Thoracic aorta (tissue), 2 donors: ENCODE measurements around the gene NDUFC2. TPM values are rescaled to one million over a fixed set of nuclear protein-coding genes. Genes with fewer than 3 reads are reported as not detected.
"Not testable (repeated sequence)": the region's sequence is repeated elsewhere in the genome, so short reads cannot be mapped to it uniquely, and the experiment has no call there.

Experiments
- ATAC-seq: fragments of 150-250 bp; one replicate; pipeline ENCODE4 v1.8.0; 2017; ENCODE audit warnings: low read depth; ENCODE audit not compliant: insufficient number of reproducible peaks, low FRiP score
- DNase-seq: peaks from one replicate; pipeline ENCODE4 v3.0.0-alpha.2; 2020; ENCODE audit warnings: low spot score
- H3K27ac ChIP-seq, 2 donors: fragments of 200-600 bp; sonication (generic); 1 replicate in 1 of 2; 2 replicates in 1 of 2; pipeline ENCODE4 v1.5.1; 2016; ENCODE audit warnings: mild to moderate bottlenecking in 2 of 2, moderate library complexity in 2 of 2
- H3K27me3 ChIP-seq: fragments of 200-600 bp; sonication (generic); replicated peaks from 2 replicates; pipeline ENCODE4 v1.6.0; 2016; ENCODE audit warnings: mild to moderate bottlenecking; ENCODE audit not compliant: insufficient read depth
- H3K36me3 ChIP-seq: fragments of 200-600 bp; sonication (generic); one replicate; pipeline ENCODE4 v1.5.1; 2016
- H3K4me1 ChIP-seq, 2 donors: fragments of 200-600 bp; sonication (generic); 1 replicate in 1 of 2; 2 replicates in 1 of 2; pipeline versions ENCODE4 v1.5.1 to v1.6.0; 2016; ENCODE audit warnings: low read depth in 2 of 2, mild to moderate bottlenecking in 1 of 2; ENCODE audit not compliant: control insufficient read depth in 1 of 2
- H3K4me3 ChIP-seq: fragments of 200-600 bp; sonication (generic); 2 replicates; pipeline ENCODE4 v1.5.1; 2016; ENCODE audit warnings: mild to moderate bottlenecking
- H3K9me3 ChIP-seq: fragments of 200-600 bp; sonication (generic); 2 replicates; pipeline ENCODE4 v1.5.1; 2016
- total RNA-seq, 2 donors: library from RNA; depleted of rRNA; stranded (reverse); fragments of >200 nt; gene quantifications; one replicate each; pipeline versions ENCODE4 v1.1.0 to v1.2.3, GENCODE V29; 2016
- TF ChIP-seq, protein P1 (sequence below): fragments of 200-600 bp; sonication (generic); IDR thresholded peaks from one replicate; pipeline ENCODE4 v1.5.1; 2019; ENCODE audit warnings: antibody characterized with exemption

The NDUFC2 gene
- total RNA-seq, 2 donors from 2014 or later = 42.4 to 62.0 TPM

DNA sequence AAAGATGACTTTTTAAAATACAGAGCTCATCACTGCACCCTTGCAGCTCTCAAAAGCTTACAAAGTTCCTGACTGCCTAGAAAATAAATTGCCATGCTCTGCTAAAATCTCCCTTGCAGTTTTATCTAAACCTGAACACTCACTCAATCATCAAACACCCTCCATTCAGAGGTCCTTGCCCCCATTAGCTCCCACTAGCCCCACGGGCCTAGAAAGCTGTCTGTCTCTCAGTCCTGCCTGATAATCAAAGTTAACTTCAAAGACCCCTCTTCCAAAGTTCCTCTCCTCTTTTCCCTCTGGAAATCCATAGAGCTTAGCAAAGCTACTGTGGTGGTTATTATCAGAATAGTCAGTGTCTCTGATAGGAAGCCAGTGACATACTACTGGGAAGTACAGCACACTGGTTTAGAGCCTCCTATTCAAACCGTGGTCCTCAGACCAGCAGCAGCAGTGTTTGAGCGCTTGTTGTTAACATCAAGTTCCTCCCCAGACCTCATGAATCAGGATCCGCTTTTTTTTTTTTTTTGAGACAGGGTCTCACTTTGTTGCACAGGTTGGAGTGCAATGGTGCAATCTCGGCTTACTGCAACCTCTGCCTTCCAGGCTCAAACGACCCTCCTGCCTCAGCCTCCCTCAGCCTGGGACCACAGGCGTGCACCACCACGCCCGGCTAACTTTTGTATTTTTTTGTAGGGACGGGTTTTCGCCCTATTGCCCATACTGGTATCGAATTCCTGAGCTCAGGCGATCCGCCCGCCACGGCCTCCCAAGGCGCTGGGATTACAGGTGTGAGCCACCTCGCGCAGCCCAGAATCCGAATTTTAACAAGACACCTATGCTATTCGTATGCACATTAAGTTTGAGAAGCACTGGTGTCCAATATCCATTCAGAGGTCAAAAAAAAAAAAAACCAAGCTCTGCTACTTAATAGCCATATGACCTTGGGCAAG is 1.2 kb downstream of the NDUFC2 start:
- Histone ChIP-seq H3K9me3 (no peaks in the 10 kb centered on the region), H3K27ac (no peak overlapping the region), H3K4me3 (peak overlapping the region; percentile 93), H3K36me3 (no peaks in the 10 kb centered on the region), H3K4me1 (peaks cover 25 to 43% of the 10 kb centered on the region in 2 donors), H3K27me3 (no peaks in the 10 kb centered on the region)
- DNase-seq = no peak
- TF ChIP-seq, protein P1, sequence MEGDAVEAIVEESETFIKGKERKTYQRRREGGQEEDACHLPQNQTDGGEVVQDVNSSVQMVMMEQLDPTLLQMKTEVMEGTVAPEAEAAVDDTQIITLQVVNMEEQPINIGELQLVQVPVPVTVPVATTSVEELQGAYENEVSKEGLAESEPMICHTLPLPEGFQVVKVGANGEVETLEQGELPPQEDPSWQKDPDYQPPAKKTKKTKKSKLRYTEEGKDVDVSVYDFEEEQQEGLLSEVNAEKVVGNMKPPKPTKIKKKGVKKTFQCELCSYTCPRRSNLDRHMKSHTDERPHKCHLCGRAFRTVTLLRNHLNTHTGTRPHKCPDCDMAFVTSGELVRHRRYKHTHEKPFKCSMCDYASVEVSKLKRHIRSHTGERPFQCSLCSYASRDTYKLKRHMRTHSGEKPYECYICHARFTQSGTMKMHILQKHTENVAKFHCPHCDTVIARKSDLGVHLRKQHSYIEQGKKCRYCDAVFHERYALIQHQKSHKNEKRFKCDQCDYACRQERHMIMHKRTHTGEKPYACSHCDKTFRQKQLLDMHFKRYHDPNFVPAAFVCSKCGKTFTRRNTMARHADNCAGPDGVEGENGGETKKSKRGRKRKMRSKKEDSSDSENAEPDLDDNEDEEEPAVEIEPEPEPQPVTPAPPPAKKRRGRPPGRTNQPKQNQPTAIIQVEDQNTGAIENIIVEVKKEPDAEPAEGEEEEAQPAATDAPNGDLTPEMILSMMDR = no peak
- ATAC-seq = no peak

DNA sequence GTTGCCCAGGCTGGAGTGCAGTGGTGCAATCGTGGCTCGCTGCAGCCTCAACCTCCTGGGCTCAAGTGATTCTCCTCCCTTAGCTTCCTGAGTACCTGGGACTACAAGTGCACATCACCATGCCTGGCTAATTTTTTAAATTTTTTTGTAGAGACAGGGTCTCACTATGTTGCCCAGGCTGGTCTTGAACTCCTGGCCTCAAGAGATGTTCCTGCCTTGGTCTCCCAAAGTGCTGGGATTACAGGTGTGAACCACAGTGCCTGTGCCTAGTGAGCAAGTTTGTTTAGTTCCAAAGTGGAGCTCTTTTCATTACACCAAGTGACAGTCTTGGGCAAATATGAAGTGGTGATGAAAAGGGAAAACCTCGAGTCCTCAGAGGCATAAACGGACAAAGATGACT is 2.1 kb downstream of the NDUFC2 start:
- not testable (repeated sequence) for H3K36me3 ChIP-seq, H3K27me3 ChIP-seq, H3K27ac ChIP-seq, ATAC-seq, H3K9me3 ChIP-seq, DNase-seq
- H3K4me3 ChIP-seq = peak overlapping the region; percentile 93
- peaks cover 25 to 43% of the 10 kb centered on the region in 2 donors for H3K4me1 ChIP-seq

DNA sequence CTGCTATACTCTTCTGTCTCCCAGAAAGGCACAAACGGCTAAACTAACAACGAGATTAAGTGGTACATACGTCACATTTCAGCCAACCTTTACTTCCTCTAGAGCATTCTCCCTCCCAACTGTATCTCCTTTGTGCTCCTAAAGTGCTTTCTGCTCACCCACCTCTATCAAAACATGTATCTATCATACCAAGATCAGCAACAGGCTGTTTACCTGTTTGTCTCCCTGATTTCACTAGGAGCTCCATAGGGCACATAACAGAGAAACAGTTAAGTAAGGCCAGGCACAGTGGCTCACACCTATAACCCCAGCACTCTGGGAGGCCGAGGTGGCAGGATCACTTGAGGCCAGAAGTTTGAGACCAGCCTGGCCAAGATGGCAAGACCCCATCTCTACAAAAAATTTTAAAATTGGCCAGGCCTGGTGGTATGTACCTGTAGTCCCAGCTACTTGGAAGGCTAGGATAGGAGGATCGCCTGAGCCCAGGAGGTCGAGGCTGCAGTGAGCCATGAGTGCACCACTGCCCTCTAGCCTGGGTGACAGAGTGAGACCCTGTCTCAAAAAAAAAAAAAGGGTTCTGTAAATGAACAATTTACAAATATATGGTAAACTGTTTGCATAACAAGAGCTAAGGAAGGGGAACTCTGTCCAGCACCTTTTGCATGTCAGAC is 2.8 kb downstream of the NDUFC2 start:
- Histone ChIP-seq H3K4me1 (peaks cover 25 to 43% of the 10 kb centered on the region in 2 donors), H3K27me3 (no peaks in the 10 kb centered on the region), H3K4me3 (no peak overlapping the region), H3K9me3 (no peaks in the 10 kb centered on the region), H3K36me3 (peaks cover 5% of the 10 kb centered on the region), H3K27ac (no peak overlapping the region)
- TF ChIP-seq, protein P1 = no peak
- no peak for DNase-seq
- ATAC-seq = no peak

DNA sequence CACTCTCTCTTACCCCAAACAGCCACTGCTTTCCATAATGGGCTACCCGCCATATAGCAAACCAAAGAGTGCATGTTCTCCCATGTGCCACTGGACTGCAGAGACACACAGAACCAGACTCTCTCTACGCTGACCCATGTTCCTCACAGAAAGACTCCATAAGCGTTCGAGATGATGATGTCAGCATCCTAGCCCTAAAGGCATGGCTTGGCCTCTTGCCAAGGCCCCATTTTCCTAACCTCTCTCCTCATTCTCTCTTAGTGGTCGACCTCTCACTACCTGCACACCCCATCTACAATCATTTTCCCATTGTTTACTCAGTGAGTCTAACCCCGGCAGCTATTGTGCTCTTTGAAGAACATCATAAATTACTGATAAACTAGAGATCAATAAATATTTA is 4.9 kb downstream of the NDUFC2 start:
- H3K27ac ChIP-seq = no peak overlapping the region
- peaks cover 22 to 36% of the 10 kb centered on the region in 2 donors for H3K4me1 ChIP-seq
- DNase-seq = no peak
- no peaks in the 10 kb centered on the region for H3K27me3 ChIP-seq
- peaks cover 12% of the 10 kb centered on the region for H3K36me3 ChIP-seq
- no peak for ATAC-seq
- no peaks in the 10 kb centered on the region for H3K9me3 ChIP-seq
- H3K4me3 ChIP-seq = no peak overlapping the region
- TF ChIP-seq, protein P1 = no peak

DNA sequence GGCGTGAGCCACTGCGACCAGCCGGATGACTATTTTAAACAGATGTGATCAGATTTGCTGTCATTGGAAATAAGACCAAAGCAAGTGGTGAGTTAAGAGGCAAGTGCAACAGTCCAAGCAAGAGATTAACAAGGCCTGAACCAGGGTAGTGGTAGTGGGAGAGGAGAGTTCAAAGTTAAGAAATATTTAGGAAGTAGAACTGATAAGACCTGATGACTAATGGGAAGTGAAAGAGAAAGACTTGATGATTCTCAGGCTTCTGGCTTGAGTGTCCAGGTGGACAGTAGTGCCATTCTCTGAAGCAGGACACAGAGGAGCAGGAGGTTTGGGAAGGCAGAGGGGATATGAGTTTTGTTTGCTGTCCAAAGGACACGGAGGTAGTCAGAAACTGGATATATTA is 7.2 kb downstream of the NDUFC2 start:
- peaks cover 8 to 22% of the 10 kb centered on the region in 2 donors for H3K4me1 ChIP-seq
- peaks cover 21% of the 10 kb centered on the region for H3K36me3 ChIP-seq
- no peak overlapping the region for H3K27ac ChIP-seq
- no peak for DNase-seq
- no peak overlapping the region for H3K4me3 ChIP-seq
- H3K9me3 ChIP-seq = no peaks in the 10 kb centered on the region
- H3K27me3 ChIP-seq = no peaks in the 10 kb centered on the region
- ATAC-seq = no peak
- TF ChIP-seq, protein P1 = no peak
